ENCODE measurements around the gene SPEF2.

SPEF2 gene

DNA sequence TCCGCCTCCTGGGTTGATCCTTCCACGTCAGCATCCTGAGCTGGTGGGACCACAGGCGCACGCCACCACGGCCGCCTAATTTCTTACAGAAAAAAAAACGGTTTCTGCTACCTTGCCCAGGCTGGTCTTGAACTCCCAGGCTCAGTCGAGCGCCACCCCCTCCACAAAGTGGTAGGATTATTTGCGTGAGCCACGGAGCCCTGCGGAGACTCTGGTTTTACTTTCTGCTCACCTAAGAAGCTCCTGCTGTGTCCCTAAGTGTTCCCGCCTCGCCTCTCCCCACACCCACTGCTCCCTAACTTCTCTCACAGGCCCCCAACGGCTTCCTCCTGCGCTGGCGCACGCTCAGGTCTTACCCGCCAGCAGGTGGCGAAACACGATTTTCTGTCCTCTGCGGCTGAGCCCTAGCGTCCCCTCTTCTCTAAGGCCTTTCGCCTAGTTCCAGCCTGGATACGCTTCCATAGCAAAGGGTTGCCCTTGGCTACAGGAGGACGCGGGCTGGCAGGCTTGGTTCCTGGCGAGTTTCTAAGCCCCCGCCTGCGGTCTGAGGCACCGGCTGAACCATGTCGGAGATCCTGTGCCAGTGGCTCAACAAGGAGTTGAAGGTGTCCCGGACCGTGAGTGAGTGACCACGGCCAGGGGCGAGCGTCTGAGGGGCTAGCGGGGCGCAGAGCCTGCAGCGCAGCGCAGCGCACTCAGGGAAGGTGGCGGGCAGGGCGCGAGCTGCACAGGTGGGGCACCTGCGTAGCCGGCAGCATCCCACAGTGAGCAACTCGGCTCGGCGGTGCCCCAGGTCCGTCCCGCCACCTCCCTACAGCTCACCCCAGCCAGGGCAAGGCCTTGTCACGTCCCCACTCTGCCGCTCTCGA, at the start of gene SPEF2:
Gene SPEF2, plus strand, starts transcription at position 429 of the 869 bp plus-strand sequence. Its CDS starts 135 bp downstream, at position 564.
- DNase-seq (ENCODE audit: low read depth): peak; percentile 87

DNA sequence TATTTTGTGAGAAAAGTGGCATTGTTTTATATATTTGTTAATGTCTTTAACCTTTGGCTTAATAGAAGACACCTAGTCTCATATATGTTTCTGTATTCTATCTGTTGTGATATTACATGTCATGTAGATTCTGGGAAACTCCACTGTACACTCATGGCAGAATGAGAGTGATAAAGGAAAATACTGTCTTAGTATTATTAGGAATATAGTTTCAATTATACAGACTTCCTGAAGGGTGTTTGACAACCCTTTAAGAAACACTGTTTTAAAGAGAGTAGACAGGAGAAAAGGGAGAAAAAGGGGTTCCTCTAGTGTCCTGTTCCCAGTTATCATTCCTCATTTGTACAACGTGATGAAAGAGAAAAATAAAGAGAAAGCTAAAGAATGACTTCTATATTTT, 42.1 kb upstream of the SPEF2 start:
- DNase-seq (ENCODE audit: low read depth): no peak

- no peak for DNase-seq (ENCODE audit: low read depth)
Observed at GRCh38 chr5:35587419-35587818, 30.2 kb upstream of the SPEF2 start.

- no peak for DNase-seq (ENCODE audit: low read depth)
Observed at GRCh38 chr5:35593338-35593737, 24.3 kb upstream of the SPEF2 start.

GRCh38 chr5:35598707-35599370, 18.8 kb upstream of the SPEF2 start:
- DNase-seq (ENCODE audit: low read depth): no peak

DNA sequence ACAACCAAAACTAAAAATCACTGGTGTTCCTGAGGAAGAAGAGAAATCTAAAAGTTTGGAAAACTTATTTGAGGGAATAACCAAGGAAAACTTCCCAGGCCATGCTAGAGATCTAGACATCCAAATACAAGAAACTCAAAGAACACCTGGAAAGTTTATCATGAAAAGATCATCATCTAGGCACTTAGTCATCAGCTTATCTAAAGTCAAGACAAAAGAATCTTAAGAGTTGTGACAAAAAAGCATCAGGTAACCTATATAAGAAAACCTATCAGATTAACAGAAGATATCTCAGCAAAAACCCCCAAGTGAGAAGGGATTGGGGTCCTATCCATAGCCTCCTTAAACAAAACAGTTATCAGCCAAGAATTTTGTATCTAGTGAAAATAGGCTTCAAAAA, 17.1 kb upstream of the SPEF2 start:
- no peak for DNase-seq (ENCODE audit: low read depth)

DNA sequence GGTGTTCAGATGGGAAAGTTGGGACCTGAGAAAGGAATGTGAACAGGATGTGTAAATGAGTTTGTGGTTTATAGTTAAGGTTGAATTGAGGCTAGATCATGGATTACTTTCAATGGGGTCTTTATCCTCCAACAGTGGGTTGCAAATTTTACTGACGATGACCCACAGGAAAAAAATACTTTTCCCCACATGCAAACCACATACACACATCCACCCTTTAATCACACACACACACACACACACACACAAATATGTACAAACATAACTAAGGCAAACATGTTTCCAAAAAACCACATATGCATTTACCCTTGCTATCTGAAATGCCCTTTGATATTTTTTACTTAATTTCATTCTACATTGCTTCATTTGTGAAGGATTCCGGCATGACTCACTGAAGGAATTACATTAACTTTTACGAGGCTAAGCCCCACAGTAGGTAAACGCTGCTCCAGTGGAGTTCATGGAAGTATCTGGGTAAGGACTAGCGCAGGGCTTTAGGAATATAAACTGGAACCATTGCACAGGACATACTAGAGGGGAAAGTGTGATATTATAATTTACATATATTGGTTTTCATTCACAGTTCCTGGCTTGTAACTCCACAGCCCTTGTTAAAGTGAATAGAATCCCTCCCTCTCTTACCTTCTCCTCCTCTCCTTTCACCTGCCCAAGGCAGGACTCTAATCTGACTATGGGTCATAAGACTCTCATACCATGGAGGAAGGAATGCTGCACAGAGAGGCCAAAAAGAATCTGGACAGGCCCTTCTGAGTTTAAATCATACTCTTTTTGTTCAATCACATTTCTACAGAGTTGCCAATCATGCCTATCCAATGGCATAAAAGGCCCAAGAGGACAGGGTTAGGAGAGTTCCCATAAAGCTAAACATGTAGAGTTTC, 8.5 kb upstream of the SPEF2 start:
- DNase-seq (ENCODE audit: low read depth): no peak

- no peak for DNase-seq (ENCODE audit: low read depth)
Observed at GRCh38 chr5:35617060-35617434, 616 bp upstream of the SPEF2 start.

- DNase-seq (ENCODE audit: low read depth): no peak
Observed at GRCh38 chr5:35618304-35618636, 607 bp downstream of the SPEF2 start.

- DNase-seq (ENCODE audit: low read depth): no peak
Observed at GRCh38 chr5:35618781-35619180, 1.1 kb downstream of the SPEF2 start.

- no peak for DNase-seq (ENCODE audit: low read depth)
Observed at GRCh38 chr5:35622974-35623373, 5.3 kb downstream of the SPEF2 start.

GRCh38 chr5:35623991-35624390, 6.3 kb downstream of the SPEF2 start:
- DNase-seq (ENCODE audit: low read depth): no peak

- no peak for DNase-seq (ENCODE audit: low read depth)
Observed at GRCh38 chr5:35626108-35626507, 8.4 kb downstream of the SPEF2 start.

- DNase-seq (ENCODE audit: low read depth): no peak
Observed at GRCh38 chr5:35626553-35626952, 8.9 kb downstream of the SPEF2 start.

DNA sequence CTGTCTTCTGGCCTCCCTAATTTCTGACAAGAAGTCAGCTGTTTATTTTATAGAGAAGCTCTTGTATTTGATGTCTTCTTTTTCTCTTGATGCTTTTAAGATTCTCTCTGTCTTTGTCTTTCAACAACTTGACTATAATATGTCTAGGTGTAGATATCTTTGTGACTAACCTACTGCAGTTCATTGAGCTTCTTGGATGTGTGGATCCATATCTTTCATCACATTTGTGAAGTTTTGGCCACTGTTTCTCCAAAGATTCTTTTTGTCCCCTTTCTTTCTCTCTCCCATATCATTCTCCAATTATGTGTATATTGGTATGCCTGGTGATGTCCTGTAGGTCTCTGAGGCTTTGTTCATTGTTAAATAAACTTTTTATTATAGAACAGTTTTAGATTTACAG, 16.7 kb downstream of the SPEF2 start:
- no peak for DNase-seq (ENCODE audit: low read depth)

- DNase-seq (ENCODE audit: low read depth): no peak
Observed at GRCh38 chr5:35640623-35641022, 23.0 kb downstream of the SPEF2 start.

GRCh38 chr5:35644543-35644942, 26.9 kb downstream of the SPEF2 start:
- DNase-seq (ENCODE audit: low read depth): no peak

DNA sequence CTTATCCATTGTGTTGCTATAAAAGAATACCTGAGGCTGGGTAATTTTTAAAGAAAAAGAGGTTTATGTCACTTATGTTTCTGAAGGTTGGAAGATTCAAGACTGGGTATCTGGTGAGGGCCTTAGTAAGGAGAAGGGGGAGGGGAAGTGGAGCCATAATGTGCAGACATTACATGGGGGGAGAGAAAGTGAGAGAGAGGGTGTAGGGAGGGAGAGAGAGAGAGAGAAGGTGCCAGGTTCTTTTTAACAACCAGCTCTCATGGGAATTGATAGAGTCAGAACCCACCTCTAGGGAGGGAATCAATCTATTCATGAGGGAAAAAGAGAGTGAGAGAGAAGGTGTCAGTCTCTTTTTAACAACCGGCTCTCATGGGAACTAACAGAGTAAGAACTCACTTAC, 29.5 kb downstream of the SPEF2 start:
- no peak for DNase-seq (ENCODE audit: low read depth)

DNA sequence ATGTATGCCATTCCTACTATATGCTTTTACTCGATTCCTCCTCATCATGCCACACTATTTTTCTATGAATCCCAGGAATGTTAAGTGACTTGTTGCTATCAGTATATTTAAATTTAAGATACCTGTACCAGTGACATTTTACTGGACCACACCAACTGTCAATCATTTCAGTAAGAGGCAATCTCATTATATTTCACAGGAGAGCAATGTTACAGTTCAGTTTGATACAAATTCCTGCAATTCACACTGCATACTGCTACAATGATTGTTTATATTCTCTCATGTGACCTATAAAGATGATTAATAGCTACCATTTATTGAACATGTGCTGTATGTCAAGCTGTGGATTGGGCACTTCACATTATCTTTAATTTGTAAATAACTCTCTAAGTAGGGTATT, 30.0 kb downstream of the SPEF2 start:
- no peak for DNase-seq (ENCODE audit: low read depth)

- peak; percentile 12 for DNase-seq (ENCODE audit: low read depth)
Observed at GRCh38 chr5:35651002-35651756, 33.5 kb downstream of the SPEF2 start.

GRCh38 chr5:35656721-35657120, 39.1 kb downstream of the SPEF2 start:
- no peak for DNase-seq (ENCODE audit: low read depth)

DNA sequence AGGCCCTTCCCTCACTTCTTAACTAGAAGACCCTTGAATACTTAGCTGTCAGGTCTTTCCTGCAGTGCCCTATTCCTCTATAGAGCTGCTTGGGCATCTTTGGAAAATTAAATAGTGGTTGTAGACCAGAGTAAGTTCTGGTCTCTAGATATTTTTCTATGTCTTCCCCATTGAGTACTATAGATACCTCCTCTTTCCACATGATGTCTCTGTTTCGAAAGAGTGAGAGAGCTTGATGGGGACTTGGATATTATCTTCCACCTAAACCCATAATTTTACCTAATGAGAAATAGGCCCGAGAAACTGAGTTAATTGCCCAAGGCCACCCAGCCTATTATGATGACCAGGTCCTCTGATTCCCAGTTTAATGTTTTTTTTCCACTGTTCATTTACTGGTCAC, 40.2 kb downstream of the SPEF2 start:
- DNase-seq (ENCODE audit: low read depth): no peak

Data from fibroblast of the conjunctiva (primary cell).